Spinal cord (tissue), 10 donors: ENCODE data around the gene CYP46A1. TPM values are rescaled to one million over a fixed set of nuclear protein-coding genes. Genes with fewer than 3 reads are reported as not detected.

Experiments
- DNase-seq, 6 donors: peaks; one replicate each; pipeline versions ENCODE4 v3.0.0 to v3.0.0-alpha.2; 2013 to 2015; ENCODE audit warnings: low spot score in 6 of 6, low read depth in 4 of 6
- H3K27ac ChIP-seq: one replicate; pipeline ENCODE4 v1.5.1; 2013; ENCODE audit warnings: low read depth, low read length, control low read depth
- H3K27me3 ChIP-seq: one replicate; pipeline ENCODE4 v1.6.1; 2013; ENCODE audit warnings: low read length; ENCODE audit not compliant: control insufficient read depth, insufficient read depth
- H3K36me3 ChIP-seq: one replicate; pipeline ENCODE4 v1.6.1; 2013; ENCODE audit warnings: low read length; ENCODE audit not compliant: control insufficient read depth, insufficient read depth
- H3K4me1 ChIP-seq: one replicate; pipeline ENCODE4 v1.6.1; 2013; ENCODE audit warnings: low read length; ENCODE audit not compliant: control insufficient read depth, insufficient read depth
- H3K4me3 ChIP-seq: one replicate; pipeline ENCODE4 v1.5.1; 2013; ENCODE audit warnings: low read depth, low read length, control low read depth
- H3K9me3 ChIP-seq: one replicate; pipeline ENCODE4 v1.6.1; 2013; ENCODE audit warnings: low read length; ENCODE audit not compliant: control insufficient read depth, insufficient read depth
- WGBS: methylation state at CpG from one replicate; pipeline ENCODE4 v1.1.5; 2013; ENCODE audit warnings: missing lambda C conversion rate; ENCODE audit not compliant: insufficient coverage; 5-methylcytosine and 5-hydroxymethylcytosine counted together
- polyA plus RNA-seq, 2 donors: library from polyadenylated mRNA; unstranded; fragments of 120-200 nt; gene quantifications; one replicate each; pipeline ENCODE4 v1.2.1, GENCODE V29; 2013; ENCODE audit not compliant: insufficient read length in 2 of 2
- total RNA-seq, 2 donors: library from RNA; depleted of rRNA in 1 of 2; stranded (reverse); fragments of 120-200 nt in 1 of 2; fragments of >200 nt in 1 of 2; gene quantifications; one replicate each; pipeline versions ENCODE4 v1.2.3 to v1.2.4, GENCODE V29; 2013 to 2014
- donor health status: healthy.

The CYP46A1 gene
- total and polyA plus RNA-seq, 4 donors: 5.5 to 42.2 (median 26.0) TPM

DNA sequence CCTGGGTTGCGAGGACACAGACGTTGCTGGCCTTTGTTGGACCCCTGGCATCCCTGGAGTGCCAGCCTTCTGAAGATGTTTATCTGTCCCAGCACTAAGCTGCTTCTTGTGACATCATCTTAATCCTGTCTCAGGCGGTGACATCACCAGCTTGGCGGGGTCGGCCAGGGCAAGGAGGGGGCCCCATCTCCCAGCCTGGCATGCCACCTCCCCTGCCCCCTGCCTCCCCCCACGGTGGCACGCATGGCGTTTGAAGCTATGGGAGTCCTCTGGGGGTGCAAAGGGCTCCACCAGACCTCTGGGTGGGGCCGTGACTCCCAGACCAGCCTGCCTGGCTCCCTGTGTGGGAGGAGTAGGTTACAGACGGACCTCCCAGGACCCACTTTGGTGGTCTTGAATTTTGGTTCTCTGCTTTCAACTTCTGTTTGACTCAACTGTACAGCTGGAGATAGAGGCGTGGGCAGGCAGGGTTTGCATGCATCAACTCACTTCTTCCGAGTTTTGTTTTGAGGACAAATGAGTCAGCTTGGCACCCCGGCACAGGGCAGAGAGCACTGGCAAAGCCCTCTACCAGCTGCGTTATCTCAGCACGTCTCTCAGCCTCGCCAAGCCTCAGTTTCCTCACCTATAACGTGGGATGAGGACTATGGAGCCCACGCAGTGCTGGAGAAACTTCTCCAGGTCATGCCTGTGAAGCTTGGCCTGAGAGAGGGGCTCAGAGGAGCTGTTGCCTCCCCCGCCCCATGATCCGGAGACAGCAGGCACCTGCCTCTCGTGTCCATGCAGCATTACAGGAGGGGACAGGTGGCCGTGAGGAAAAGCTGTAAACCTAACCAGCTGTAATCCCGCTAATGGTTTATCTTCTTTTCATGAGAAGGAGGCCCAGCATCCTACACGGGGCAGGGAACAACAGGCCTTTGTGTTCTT is 70.3 kb downstream of the CYP46A1 start:
- H3K4me1 ChIP-seq: peaks cover 82% of the 10 kb centered on the region
- no peak overlapping the region for H3K27ac ChIP-seq
- H3K27me3 ChIP-seq: peaks cover 3% of the 10 kb centered on the region
- no peak for DNase-seq
- H3K36me3 ChIP-seq: no peaks in the 10 kb centered on the region
- H3K4me3 ChIP-seq: no peak overlapping the region
- H3K9me3 ChIP-seq: no peaks in the 10 kb centered on the region
- WGBS: 75% methylated on average over 22 of the region's 24 CpGs

DNA sequence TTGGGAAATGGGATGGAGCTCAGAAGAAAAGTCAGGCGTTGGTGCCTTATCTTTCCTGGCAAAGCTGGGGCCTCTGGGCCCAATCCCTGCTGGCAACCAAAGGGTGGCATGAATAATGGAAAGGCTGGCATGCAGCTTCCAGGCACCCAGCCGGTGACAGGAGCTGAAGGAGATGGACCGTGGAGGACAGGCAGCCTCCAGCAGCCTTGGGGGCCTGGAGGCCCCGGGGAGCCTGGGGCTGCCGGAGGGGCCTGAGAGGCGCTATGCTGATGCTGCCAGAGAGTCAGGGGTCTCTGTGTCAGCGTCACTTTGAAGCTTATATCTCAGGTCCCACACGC is 70.9 kb downstream of the CYP46A1 start:
- H3K9me3 ChIP-seq: no peaks in the 10 kb centered on the region
- no peak overlapping the region for H3K4me3 ChIP-seq
- H3K27me3 ChIP-seq: peaks cover 3% of the 10 kb centered on the region
- 51% methylated on average over 8 of the region's 8 CpGs for WGBS
- no peaks in the 10 kb centered on the region for H3K36me3 ChIP-seq
- peaks cover 80% of the 10 kb centered on the region for H3K4me1 ChIP-seq
- H3K27ac ChIP-seq: no peak overlapping the region
- peak in 2 of 6 donors; percentile 37 to 70 for DNase-seq

DNA sequence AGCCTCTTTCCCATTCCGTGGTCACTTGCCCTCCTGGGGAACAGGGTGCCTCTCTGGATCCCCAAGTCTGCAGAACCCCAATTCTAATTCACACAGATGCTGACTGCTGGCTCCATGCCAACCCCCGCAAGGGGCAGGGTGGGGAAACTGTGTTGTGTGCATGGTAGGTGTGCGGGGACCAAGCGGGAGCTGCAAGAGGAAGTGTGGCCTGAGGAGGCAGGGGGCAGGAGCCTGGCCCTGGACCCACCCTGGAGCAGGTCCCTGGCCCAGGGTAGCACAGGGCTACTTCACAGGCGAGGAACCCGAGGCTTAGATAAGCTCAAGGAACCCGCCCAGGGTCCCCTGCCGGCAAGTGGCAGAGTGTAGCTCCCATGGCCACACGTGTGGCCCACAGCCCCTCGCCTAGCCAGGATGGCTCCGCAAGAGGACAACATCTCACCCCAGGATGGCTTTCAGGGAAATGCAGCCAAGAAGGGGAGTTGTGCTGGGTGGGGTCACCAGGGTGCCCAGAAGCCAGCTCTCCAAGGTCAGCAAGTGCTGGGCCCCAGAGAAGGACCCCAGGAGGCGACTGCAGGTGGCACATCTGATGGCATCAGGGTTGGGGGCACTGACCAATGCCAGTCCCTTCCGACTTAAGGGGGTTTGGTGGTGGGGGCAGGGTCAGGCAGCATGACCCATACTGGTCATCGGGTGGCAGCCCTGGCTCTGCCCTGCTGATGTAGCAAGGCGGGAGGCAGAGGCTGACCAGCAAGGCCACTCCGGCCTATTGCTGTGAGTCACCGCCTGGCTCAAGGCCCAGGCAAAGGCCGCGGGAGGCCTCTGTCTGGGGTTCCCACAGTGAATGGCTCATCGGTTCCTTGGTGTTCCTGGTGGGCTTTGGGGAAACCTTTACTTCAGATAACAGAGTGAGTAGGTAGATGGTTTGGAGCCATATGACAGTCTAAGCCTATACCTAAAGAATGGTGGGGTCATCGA is 71.8 kb downstream of the CYP46A1 start:
- Histone ChIP-seq H3K36me3 (no peaks in the 10 kb centered on the region), H3K27me3 (peaks cover 3% of the 10 kb centered on the region), H3K4me3 (no peak overlapping the region), H3K4me1 (peaks cover 73% of the 10 kb centered on the region), H3K27ac (no peak overlapping the region), H3K9me3 (no peaks in the 10 kb centered on the region)
- 59% methylated on average over 19 of the region's 21 CpGs for WGBS
- no peak for DNase-seq

DNA sequence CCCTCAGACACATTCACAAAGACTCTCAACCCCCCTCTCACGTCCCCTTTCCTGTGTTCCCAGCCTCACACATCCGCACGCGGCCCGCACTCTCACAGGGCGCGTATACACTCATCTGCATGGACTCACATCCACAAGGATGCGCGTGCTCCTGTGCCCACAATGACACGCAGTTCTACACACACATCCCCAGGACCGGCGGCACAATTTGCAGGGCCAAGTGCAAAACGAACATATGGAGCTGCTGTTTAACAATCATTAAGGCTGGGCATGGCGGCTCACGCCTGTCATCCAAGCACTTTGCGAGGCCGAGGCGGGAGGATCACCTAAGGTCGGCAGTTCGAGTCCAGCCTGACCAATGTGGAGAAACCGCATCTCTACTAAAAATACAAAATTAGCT is 72.7 kb downstream of the CYP46A1 start:
- Histone ChIP-seq H3K27me3 (peaks cover 3% of the 10 kb centered on the region), H3K4me3 (no peak overlapping the region), H3K36me3 (no peaks in the 10 kb centered on the region), H3K27ac (no peak overlapping the region), H3K4me1 (peaks cover 69% of the 10 kb centered on the region), H3K9me3 (no peaks in the 10 kb centered on the region)
- 93% methylated on average over 18 of the region's 21 CpGs for WGBS
- DNase-seq: no peak

DNA sequence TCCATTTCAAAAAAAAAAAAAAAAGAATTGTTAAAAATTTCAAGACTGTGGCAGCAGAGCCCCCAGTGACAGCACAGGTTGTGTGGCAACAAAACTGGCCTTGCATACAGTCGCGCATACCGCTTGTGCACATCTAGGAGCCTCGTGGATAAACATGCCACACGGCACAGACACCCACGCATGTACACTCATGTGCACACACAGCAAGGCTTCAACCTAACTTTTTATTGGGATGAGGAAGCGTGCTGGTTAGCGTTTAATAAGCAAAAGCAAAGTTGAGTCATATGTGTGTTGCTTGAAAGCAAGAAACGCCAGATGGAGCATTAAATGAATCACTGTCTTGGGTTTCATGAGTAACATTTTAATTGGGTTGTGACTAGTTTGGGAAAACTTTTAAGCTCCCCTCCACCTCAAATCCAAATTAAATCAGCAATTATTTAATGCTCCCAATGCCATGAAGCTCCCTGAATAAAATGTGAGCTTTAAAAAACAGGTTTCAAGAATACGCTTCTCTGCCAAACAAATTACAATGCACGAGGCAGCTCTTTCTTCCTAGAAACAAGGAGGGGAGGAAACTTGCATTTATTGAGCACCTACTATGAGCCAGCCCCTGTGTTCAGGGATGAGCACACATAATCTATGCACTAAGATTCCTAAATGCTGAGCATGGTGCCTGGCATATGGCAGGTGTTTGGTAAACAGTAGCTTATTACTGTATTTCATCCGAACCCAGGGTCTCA is 73.4 kb downstream of the CYP46A1 start:
- 82% methylated on average over 7 of the region's 12 CpGs for WGBS
- H3K4me1 ChIP-seq: peaks cover 62% of the 10 kb centered on the region
- peaks cover 3% of the 10 kb centered on the region for H3K27me3 ChIP-seq
- H3K27ac ChIP-seq: no peak overlapping the region
- H3K36me3 ChIP-seq: no peaks in the 10 kb centered on the region
- no peaks in the 10 kb centered on the region for H3K9me3 ChIP-seq
- peak in 2 of 6 donors; percentile 72 to 78 for DNase-seq
- no peak overlapping the region for H3K4me3 ChIP-seq

DNA sequence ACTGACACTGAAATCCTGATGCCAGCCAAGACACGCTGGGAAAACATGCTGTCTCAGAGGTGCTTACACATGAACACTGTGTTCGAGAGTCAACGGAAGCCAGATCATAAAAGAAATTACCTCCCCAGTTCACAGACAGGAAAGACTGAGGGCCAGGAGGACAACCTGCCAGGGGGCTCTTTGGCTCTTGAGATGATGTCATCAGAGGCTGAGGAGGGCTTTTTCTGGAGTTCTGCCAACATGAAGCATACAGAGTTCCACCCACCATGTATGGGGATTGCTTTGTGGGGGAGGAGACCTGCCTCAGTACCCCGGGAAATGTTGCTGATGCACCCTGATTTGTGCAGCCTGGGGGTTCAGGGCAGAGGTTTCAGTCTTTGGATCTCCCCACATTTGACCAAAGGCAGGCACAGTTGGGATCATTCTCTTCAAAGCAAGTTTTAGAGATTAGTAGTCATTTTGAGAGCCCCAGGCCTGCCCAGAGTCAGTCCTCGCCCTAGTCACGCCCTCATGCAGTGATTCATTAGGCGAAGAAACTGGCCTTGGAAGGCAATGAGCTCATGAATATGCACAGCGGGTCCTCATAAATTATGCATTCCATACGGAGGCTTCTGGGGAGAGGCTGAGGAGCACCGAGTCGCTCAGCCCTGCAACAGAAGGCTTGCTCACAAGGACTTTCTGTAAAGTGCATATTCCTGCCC is 74.2 kb downstream of the CYP46A1 start:
- peaks cover 55% of the 10 kb centered on the region for H3K4me1 ChIP-seq
- peaks cover 3% of the 10 kb centered on the region for H3K27me3 ChIP-seq
- peak in 2 of 6 donors; percentile 88 to 89 for DNase-seq
- no peak overlapping the region for H3K4me3 ChIP-seq
- H3K27ac ChIP-seq: peak overlapping the region; percentile 54
- no peaks in the 10 kb centered on the region for H3K9me3 ChIP-seq
- 16% methylated on average over 8 of the region's 11 CpGs for WGBS
- no peaks in the 10 kb centered on the region for H3K36me3 ChIP-seq

DNA sequence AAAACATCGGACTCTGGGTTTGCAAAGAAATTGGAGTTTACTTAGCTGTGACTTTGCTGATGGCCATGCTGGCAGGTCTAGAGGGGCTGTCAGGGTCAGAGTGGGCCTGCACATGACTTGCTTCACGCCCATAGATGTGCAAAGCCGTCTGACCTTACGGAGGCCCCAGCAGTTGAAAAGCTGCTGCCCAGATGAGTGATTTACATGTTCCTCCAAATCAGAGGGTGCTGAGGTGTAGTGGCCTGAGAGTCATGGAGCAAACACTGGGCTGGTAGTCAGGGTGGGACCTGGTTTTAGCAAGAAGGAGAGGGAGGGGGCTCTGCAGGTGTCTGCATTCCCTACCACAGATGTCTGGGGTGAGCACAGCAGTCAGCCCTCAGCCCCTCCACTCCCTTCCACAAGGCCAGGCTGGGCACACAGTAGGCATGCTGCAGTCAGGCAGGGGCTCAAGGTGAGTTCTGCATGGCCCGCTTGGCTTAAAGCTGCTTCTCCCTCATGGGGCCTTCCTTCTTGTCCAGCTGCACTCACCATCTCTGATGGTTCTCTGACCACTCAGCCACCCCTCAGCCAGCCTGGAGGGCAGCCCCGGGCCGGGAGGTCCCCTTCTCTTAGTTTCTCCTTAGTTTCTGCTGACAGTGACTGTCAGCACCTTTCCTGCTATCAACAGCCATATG is 74.9 kb downstream of the CYP46A1 start:
- peaks cover 47% of the 10 kb centered on the region for H3K4me1 ChIP-seq
- no peak overlapping the region for H3K4me3 ChIP-seq
- WGBS: 61% methylated on average over 7 of the region's 7 CpGs
- no peak overlapping the region for H3K27ac ChIP-seq
- no peaks in the 10 kb centered on the region for H3K27me3 ChIP-seq
- DNase-seq: no peak
- H3K36me3 ChIP-seq: no peaks in the 10 kb centered on the region
- no peaks in the 10 kb centered on the region for H3K9me3 ChIP-seq

DNA sequence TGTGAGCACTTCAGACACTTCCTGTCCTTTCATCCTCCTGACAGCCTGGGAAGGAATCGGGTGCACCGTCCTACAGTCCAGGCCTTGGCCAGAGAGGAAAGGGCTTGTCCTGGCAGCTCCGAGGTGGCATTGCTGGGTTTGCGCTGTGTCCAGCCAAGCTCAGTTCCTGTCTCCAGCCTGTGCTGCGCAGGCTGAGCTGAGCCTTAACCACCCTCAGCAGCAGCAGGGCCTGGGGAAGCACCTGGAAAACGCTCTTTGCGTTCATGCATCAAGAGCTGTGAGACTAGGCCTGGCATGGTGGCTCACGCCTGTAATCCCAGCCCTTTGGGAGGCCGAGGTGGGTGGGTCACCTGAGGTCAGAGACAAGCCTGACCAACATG is 75.4 kb downstream of the CYP46A1 start:
- WGBS: 86% methylated on average over 9 of the region's 9 CpGs
- no peaks in the 10 kb centered on the region for H3K36me3 ChIP-seq
- H3K4me1 ChIP-seq: peaks cover 42% of the 10 kb centered on the region
- H3K27ac ChIP-seq: no peak overlapping the region
- no peaks in the 10 kb centered on the region for H3K27me3 ChIP-seq
- no peak overlapping the region for H3K4me3 ChIP-seq
- H3K9me3 ChIP-seq: no peaks in the 10 kb centered on the region
- no peak for DNase-seq
